Measurements from ENCODE around the gene PRRG2.

GRCh38 chr19:49560358-49560900 lies 20.7 kb upstream of the PRRG2 start:
- TF ChIP-seq POLR2AphosphoS5 (IDR thresholded peaks at IDR 0.05; ENCODE audit: low read depth, low read length) (no peak), POLR2A (IDR thresholded peaks at IDR 0.05; ENCODE audit: low read depth, low read length) (no peak)

Measured in GM12892 (cell line).